A549 (cell line): Measurements from ENCODE around the gene CD48. TPM values are rescaled to one million over a fixed set of nuclear protein-coding genes. Genes with fewer than 3 reads are reported as not detected.

ENCODE experiments used
- ATAC-seq, 2 experiments: fragments of 200-7000 bp in 1 of 2; fragments of >200 bp in 1 of 2; cut with Nextera tagmentation in 1 of 2; cut with Tn5 transposase in 1 of 2; 3 replicates each; pipeline versions ENCODE4 v1.8.0 to v1.9.1; 2018 to 2020; ENCODE audit warnings: mild to moderate bottlenecking in 1 of 2, moderate library complexity in 1 of 2
- CTCF ChIA-PET: fragments of 300-600 bp; sonication (Branson Sonifier 250); formaldehyde crosslinking; extraction: SDS; loops from one replicate; lab custom pipeline; 2021; ENCODE audit warnings: antibody characterized with exemption, inconsistent platforms; lab: Yijun Ruan, JAX
- POLR2A ChIA-PET: fragments of 350-600 bp; formaldehyde crosslinking; extraction: SDS; loops from one replicate; lab custom pipeline; 2021; ENCODE audit warnings: antibody characterized with exemption, inconsistent platforms; lab: Yijun Ruan, JAX
- DNase-seq, 2 experiments: peaks; one replicate each; pipeline versions ENCODE4 v3.0.0 to v3.0.0-alpha.2; 2011 to 2016; ENCODE audit warnings: low read depth in 1 of 2, low spot score in 1 of 2
- FAIRE-seq: peaks from 2 replicates; lab custom pipeline; 2011; peaks lifted over from hg19 to GRCh38; lab: Jason Lieb, UNC
- H3K27ac ChIP-seq, 2 experiments: fragments of >200 bp; sonication (Bioruptor Twin); formaldehyde crosslinking; 3 replicates each; pipeline ENCODE4 v1.5.1; 2016 to 2017
- H3K4me1 ChIP-seq: fragments of >200 bp; sonication (Bioruptor Twin); formaldehyde crosslinking; 3 replicates; pipeline ENCODE4 v1.6.1; 2016
- H3K4me2 ChIP-seq: fragments of >200 bp; sonication (Bioruptor Twin); formaldehyde crosslinking; 3 replicates; pipeline ENCODE4 v1.6.1; 2016
- H3K4me3 ChIP-seq: fragments of >200 bp; sonication (Bioruptor Twin); formaldehyde crosslinking; 3 replicates; pipeline ENCODE4 v1.5.1; 2016
- H3K9me3 ChIP-seq: fragments of >200 bp; sonication (Bioruptor Twin); formaldehyde crosslinking; 3 replicates; pipeline ENCODE4 v1.6.1; 2016
- ATOH8 ChIP-seq: fragments of 250-450 bp; sonication (Bioruptor Pico); IDR thresholded peaks from 2 replicates; pipeline ENCODE4 v1.5.0; 2020; ENCODE audit warnings: low read depth, mild to moderate bottlenecking, moderate library complexity
- CBX2 ChIP-seq: fragments of 200-600 bp; sonication (generic); IDR thresholded peaks from 2 replicates; pipeline ENCODE4 v1.6.1; 2016; ENCODE audit warnings: low read depth, mild to moderate bottlenecking, borderline replicate concordance
- CBX8 ChIP-seq: fragments of 200-600 bp; sonication (generic); IDR thresholded peaks from 2 replicates; pipeline ENCODE4 v1.6.1; 2016
- CEBPB ChIP-seq, 2 experiments: fragments of >200 bp in 1 of 2; sonication (Bioruptor Twin) in 1 of 2; formaldehyde crosslinking in 1 of 2; IDR thresholded peaks; 2 replicates each; pipeline ENCODE4 v1.6.1; 2012 to 2016
- CHD4 ChIP-seq: fragments of 200-600 bp; sonication (generic); IDR thresholded peaks from 2 replicates; pipeline ENCODE4 v1.6.1; 2016; ENCODE audit warnings: antibody characterized with exemption, mild to moderate bottlenecking, borderline replicate concordance
- CTCF ChIP-seq: fragments of >200 bp; sonication (Bioruptor Twin); formaldehyde crosslinking; IDR thresholded peaks from 3 replicates; pipeline ENCODE4 v1.5.1; 2016
- E2F6 ChIP-seq: IDR thresholded peaks from 2 replicates; pipeline ENCODE4 v1.6.1; 2012; ENCODE audit warnings: low read depth, borderline replicate concordance
- EHMT2 ChIP-seq: fragments of 200-600 bp; sonication (generic); IDR thresholded peaks from 2 replicates; pipeline ENCODE4 v1.6.1; 2016; ENCODE audit warnings: antibody characterized with exemption, low read depth, mild to moderate bottlenecking, moderate library complexity
- ELK1 ChIP-seq: fragments of 150-350 bp; IDR thresholded peaks from 2 replicates; pipeline ENCODE4 v1.6.1; 2014; ENCODE audit warnings: low read depth, mild to moderate bottlenecking, low read length
- FOSL2 ChIP-seq, 2 experiments: fragments of 450-650 bp in 1 of 2; fragments of >200 bp in 1 of 2; sonication (Bioruptor Twin) in 1 of 2; formaldehyde crosslinking; IDR thresholded peaks; 2 replicates each; pipeline versions ENCODE4 v1.5.0 to v1.6.1; 2016 to 2020; ENCODE audit warnings: mild to moderate bottlenecking in 1 of 2, moderate library complexity in 1 of 2
- FOXS1 ChIP-seq: fragments of 250-450 bp; sonication (Bioruptor Pico); IDR thresholded peaks from 2 replicates; pipeline ENCODE4 v1.5.0; 2020; ENCODE audit warnings: mild to moderate bottlenecking, moderate library complexity
- HEYL ChIP-seq: fragments of 250-450 bp; sonication (Bioruptor Pico); IDR thresholded peaks from 2 replicates; pipeline ENCODE4 v1.8.0; 2021; ENCODE audit warnings: mild to moderate bottlenecking, moderate library complexity
- HOXB13 ChIP-seq: fragments of 250-450 bp; sonication (Bioruptor Pico); IDR thresholded peaks from 2 replicates; pipeline ENCODE4 v1.5.0; 2020; ENCODE audit warnings: low read depth, mild to moderate bottlenecking, moderate library complexity
- HOXB5 ChIP-seq: fragments of 250-450 bp; sonication (Bioruptor Pico); IDR thresholded peaks from 2 replicates; pipeline ENCODE4 v1.5.0; 2020; ENCODE audit warnings: mild to moderate bottlenecking, moderate library complexity
- JUN ChIP-seq, 2 experiments: fragments of >200 bp; sonication (Bioruptor Twin); formaldehyde crosslinking; IDR thresholded peaks; 2 replicates in 1 of 2; 3 replicates in 1 of 2; pipeline ENCODE4 v1.6.1; 2016 to 2017
- KDM1A ChIP-seq: fragments of 200-600 bp; sonication (generic); IDR thresholded peaks from 2 replicates; pipeline ENCODE4 v1.6.1; 2016; ENCODE audit warnings: low read depth, mild to moderate bottlenecking
- KDM5A ChIP-seq: fragments of 200-600 bp; sonication (generic); IDR thresholded peaks from 2 replicates; pipeline ENCODE4 v1.6.1; 2016; ENCODE audit warnings: antibody characterized with exemption, mild to moderate bottlenecking
- MAFK ChIP-seq: fragments of 450-650 bp; IDR thresholded peaks from 2 replicates; pipeline ENCODE4 v1.6.1; 2014; ENCODE audit not compliant: partially characterized antibody
- MAX ChIP-seq: IDR thresholded peaks from 2 replicates; pipeline ENCODE4 v1.6.1; 2012
- MAZ ChIP-seq: fragments of 150-350 bp; IDR thresholded peaks from 2 replicates; pipeline ENCODE4 v1.6.1; 2014; ENCODE audit warnings: antibody characterized with exemption, low read depth, low read length, borderline replicate concordance
- MYC ChIP-seq: IDR thresholded peaks from 2 replicates; pipeline ENCODE4 v1.6.1; 2012; ENCODE audit warnings: mild to moderate bottlenecking, inconsistent platforms, low read length, improper control_type of control experiment, borderline replicate concordance
- NR3C1 ChIP-seq: fragments of >200 bp; sonication (Bioruptor Twin); formaldehyde crosslinking; IDR thresholded peaks from 3 replicates; pipeline ENCODE4 v1.6.1; 2017
- PBX3 ChIP-seq: IDR thresholded peaks from 2 replicates; pipeline ENCODE4 v1.6.1; 2012
- PHF8 ChIP-seq: fragments of 200-600 bp; sonication (generic); IDR thresholded peaks from 2 replicates; pipeline ENCODE4 v1.6.1; 2016; ENCODE audit warnings: low read depth, mild to moderate bottlenecking, antibody characterized with exemption, moderate library complexity, borderline replicate concordance
- POLR2AphosphoS2 ChIP-seq: conservative IDR thresholded peaks from 2 replicates; pipeline ENCODE4 v1.6.1; 2012; ENCODE audit warnings: low read length, improper control_type of control experiment, inconsistent platforms
- RCOR1 ChIP-seq: fragments of 150-350 bp; IDR thresholded peaks from 2 replicates; pipeline ENCODE4 v1.6.1; 2014; ENCODE audit warnings: antibody characterized with exemption, low read length, low read depth
- REST ChIP-seq: fragments of 200-600 bp; sonication (generic); IDR thresholded peaks from 2 replicates; pipeline ENCODE4 v1.6.1; 2016; ENCODE audit warnings: antibody characterized with exemption, mild to moderate bottlenecking, moderate library complexity
- RFX5 ChIP-seq: fragments of 450-650 bp; IDR thresholded peaks from 2 replicates; pipeline ENCODE4 v1.7.1; 2014; ENCODE audit warnings: antibody characterized with exemption, mild to moderate bottlenecking, moderate library complexity
- SREBF2 ChIP-seq: fragments of 450-650 bp; IDR thresholded peaks from 2 replicates; pipeline ENCODE4 v1.6.1; 2014; ENCODE audit warnings: mild to moderate bottlenecking, moderate library complexity
- polyA plus RNA-seq, 4 experiments: library from polyadenylated mRNA; depleted of rRNA in 3 of 4; stranded (reverse); fragments of >200 nt; fragmentation: RNase III in 1 of 4; extraction: RNeasy Plus Mini Kit Qiagen cat#74134 plus additional on column Dnase treatment in 1 of 4; gene quantifications; 2 replicates in 3 of 4; 3 replicates in 1 of 4; pipeline ENCODE4 v1.2.3, GENCODE V29; 2011 to 2017

Gene CD48
- polyA plus RNA-seq, 2 of the 4 experiments (the other 2 are of a cell fraction), result not detected

- H3K9me3 ChIP-seq, result no peaks in the 10 kb centered on the region
- ChIA-PET POLR2A (no interaction called here), CTCF (interaction anchor here (1.4 kb wide), 1 partner anchor 11 kb away, joined by 4 read pairs; no protein-coding TSS in a partner anchor)
- no peak overlapping the region for H3K27ac ChIP-seq
- 0 out of 3 replicates have a peak, but pooled peaks cover 4% of the 10 kb centered on the region for H3K4me1 ChIP-seq
- ATAC-seq, result no peak
- TF ChIP-seq RFX5 (no peak), FOSL2 (IDR thresholded peaks at IDR 0.05) (no peak), FOSL2 (CRISPR knock-in tag; IDR thresholded peaks at IDR 0.05) (no peak), HOXB5 (CRISPR knock-in tag) (no peak), CTCF (no peak), MYC (no peak), HEYL (CRISPR knock-in tag) (no peak), MAFK (no peak), SREBF2 (no peak), CEBPB (IDR thresholded peaks at IDR 0.05) (no peak), RCOR1 (no peak), E2F6 (no peak), NR3C1 (no peak), KDM5A (no peak), CHD4 (no peak), MAX (no peak), CBX8 (no peak), JUN (IDR thresholded peaks at IDR 0.05) (no peak), MAZ (no peak), HOXB13 (no peak)
- DNase-seq, result no peak
- H3K4me2 ChIP-seq, result no peak overlapping the region
- no peak overlapping the region for H3K4me3 ChIP-seq
- FAIRE-seq, result no peak
Observed at GRCh38 chr1:160734301-160734700, 22.7 kb upstream of the CD48 start.

GRCh38 chr1:160733898-160734297, 22.3 kb upstream of the CD48 start:
- ATAC-seq, result no peak
- CTCF ChIA-PET, result interaction anchor here (1.4 to 1.7 kb wide), 2 partner anchors 10 to 218 kb away, joined by 4 read pairs; no protein-coding TSS in a partner anchor
- TF ChIP-seq ATOH8 (CRISPR knock-in tag) (no peak), CBX2 (no peak), KDM1A (no peak), EHMT2 (no peak), FOXS1 (CRISPR knock-in tag) (no peak), PBX3 (no peak), MAX (no peak), ELK1 (no peak), REST (no peak), POLR2AphosphoS2 (no peak), PHF8 (no peak)

More at GRCh38 chr1:160733898-160734297, 22.3 kb upstream of the CD48 start:
- POLR2A ChIA-PET, result no interaction called here
- DNase-seq (no peak), FAIRE-seq (no peak)
- no peak overlapping the region for H3K4me3 ChIP-seq
- no peak overlapping the region for H3K27ac ChIP-seq
- no peak overlapping the region for H3K4me2 ChIP-seq
- H3K9me3 ChIP-seq, result no peaks in the 10 kb centered on the region
- H3K4me1 ChIP-seq, result 0 out of 3 replicates have a peak, but pooled peaks cover 2% of the 10 kb centered on the region
